Measurements from ENCODE around the gene TRAPPC13. TPM values are rescaled to one million over a fixed set of nuclear protein-coding genes. Genes with fewer than 3 reads are reported as not detected.

TRAPPC13 gene
- total and polyA plus RNA-seq, 2 donors (not counting 1 experiment from before 2014, with no cell fraction given) = 10.6 to 18.8 TPM

GRCh38 chr5:65696892-65697291 lies 72.1 kb downstream of the TRAPPC13 start:
- CTCF ChIA-PET = no interaction called here
- Histone ChIP-seq H3K4me2 (replicated peaks; ENCODE audit: low read depth, low read length, poor library complexity, severe bottlenecking) (no peak overlapping the region), H3K27me3 (replicated peaks in 1 of 4; ENCODE audit: control extremely low read depth in 1 of 4, control insufficient read depth in 3 of 4, insufficient read depth in 4 of 4, low read length in 3 of 4) (no peaks in the 10 kb centered on the region), H3K79me2 (ENCODE audit: control insufficient read depth, insufficient read depth, low read length) (no peaks in the 10 kb centered on the region), H2AFZ (ENCODE audit: insufficient read depth, low read depth, low read length, poor library complexity, severe bottlenecking) (no peak overlapping the region), H3K27ac (ENCODE audit: low read length in 2 of 2) (no peak overlapping the region), H3K9me3 (ENCODE audit: control extremely low read depth in 1 of 3, control insufficient read depth in 2 of 3, insufficient read depth in 1 of 3, low read length in 2 of 3) (no peaks in the 10 kb centered on the region), H3K4me1 (ENCODE audit: control insufficient read depth in 2 of 2, insufficient read depth in 2 of 2, low read length in 2 of 2) (peaks cover 18 to 23% of the 10 kb centered on the region in 2 donors), H3K4me3 (ENCODE audit: control extremely low read depth in 1 of 5, extremely low read depth in 1 of 5, insufficient read depth in 1 of 5, low read depth in 2 of 5, low read length in 4 of 5) (no peak overlapping the region), H3K9ac (ENCODE audit: low read length) (no peak overlapping the region), H3K36me3 (replicated peaks in 1 of 2; ENCODE audit: control extremely low read depth in 1 of 2, control insufficient read depth in 1 of 2, extremely low read depth in 1 of 2, insufficient read depth in 2 of 2, low read length in 1 of 2) (peaks cover 1 to 6% of the 10 kb centered on the region in 2 experiments), H4K20me1 (ENCODE audit: control insufficient read depth, insufficient read depth, low read length, poor library complexity, severe bottlenecking) (no peaks in the 10 kb centered on the region)
- Mint-ChIP-seq H3K27me3 (no peaks in the 10 kb centered on the region), H3K27ac (no peak overlapping the region), H3K4me1 (peaks cover 18% of the 10 kb centered on the region), H3K9me3 (ENCODE audit: insufficient read depth) (no peaks in the 10 kb centered on the region), H3K4me3 (no peak overlapping the region)
- no peak for TF ChIP-seq CTCF (IDR thresholded peaks at IDR 0.05)
- no peak for TF ChIP-seq EZH2 (IDR thresholded peaks at IDR 0.05; ENCODE audit: borderline replicate concordance, insufficient read depth, low read depth, low read length, poor library complexity, severe bottlenecking)
- ATAC-seq (ENCODE audit: low read depth) = no peak
- POLR2A ChIA-PET = no interaction called here
- intact Hi-C loops (cut with micrococcal nuclease) = no loop called here
- no peak for DNase-seq

GRCh38 chr5:65699338-65699737 lies 74.5 kb downstream of the TRAPPC13 start:
- H2AFZ ChIP-seq (ENCODE audit: insufficient read depth, low read depth, low read length, poor library complexity, severe bottlenecking) = no peak overlapping the region
- H3K9me3 ChIP-seq (ENCODE audit: control extremely low read depth in 1 of 3, control insufficient read depth in 2 of 3, insufficient read depth in 1 of 3, low read length in 2 of 3) = no peaks in the 10 kb centered on the region
- H3K27ac ChIP-seq (ENCODE audit: low read length in 2 of 2) = no peak overlapping the region
- CTCF ChIA-PET = no interaction called here
- no peaks in the 10 kb centered on the region for H3K27me3 ChIP-seq (replicated peaks in 1 of 4; ENCODE audit: control extremely low read depth in 1 of 4, control insufficient read depth in 3 of 4, insufficient read depth in 4 of 4, low read length in 3 of 4)
- intact Hi-C loops (cut with micrococcal nuclease) = no loop called here
- POLR2A ChIA-PET = no interaction called here
- H3K36me3 ChIP-seq (replicated peaks in 1 of 2; ENCODE audit: control extremely low read depth in 1 of 2, control insufficient read depth in 1 of 2, extremely low read depth in 1 of 2, insufficient read depth in 2 of 2, low read length in 1 of 2) = peaks cover 6 to 9% of the 10 kb centered on the region in 2 experiments
- Mint-ChIP-seq H3K27me3 (no peaks in the 10 kb centered on the region), H3K4me1 (peaks cover 18% of the 10 kb centered on the region), H3K9me3 (ENCODE audit: insufficient read depth) (no peaks in the 10 kb centered on the region), H3K4me3 (no peak overlapping the region), H3K27ac (no peak overlapping the region)
- no peak overlapping the region for H3K9ac ChIP-seq (ENCODE audit: low read length)
- no peak overlapping the region for H3K4me2 ChIP-seq (replicated peaks; ENCODE audit: low read depth, low read length, poor library complexity, severe bottlenecking)
- H3K4me1 ChIP-seq (ENCODE audit: control insufficient read depth in 2 of 2, insufficient read depth in 2 of 2, low read length in 2 of 2) = peaks cover 18 to 23% of the 10 kb centered on the region in 2 donors
- no peak for ATAC-seq (ENCODE audit: low read depth)
- TF ChIP-seq CTCF (IDR thresholded peaks at IDR 0.05) (no peak), EZH2 (IDR thresholded peaks at IDR 0.05; ENCODE audit: borderline replicate concordance, insufficient read depth, low read depth, low read length, poor library complexity, severe bottlenecking) (no peak)
- H3K4me3 ChIP-seq (ENCODE audit: control extremely low read depth in 1 of 5, extremely low read depth in 1 of 5, insufficient read depth in 1 of 5, low read depth in 2 of 5, low read length in 4 of 5) = no peak overlapping the region
- no peaks in the 10 kb centered on the region for H4K20me1 ChIP-seq (ENCODE audit: control insufficient read depth, insufficient read depth, low read length, poor library complexity, severe bottlenecking)
- H3K79me2 ChIP-seq (ENCODE audit: control insufficient read depth, insufficient read depth, low read length) = no peaks in the 10 kb centered on the region
- WGBS (ENCODE audit: insufficient coverage) = 83% methylated on average over 1 of the region's 4 CpGs
- DNase-seq = no peak

All from B cell (primary cell).